Activated CD4-positive, alpha-beta T cell treated with anti-CD3 and anti-CD28 coated beads, Interleukin-2, amount 10 ng/mL, durations not matched to agents 24 days and 14 days (primary cell): Measurements from ENCODE around the gene MYADML2. TPM values are rescaled to one million over a fixed set of nuclear protein-coding genes. Genes with fewer than 3 reads are reported as not detected.
A peak's percentile ranks its signal among the peaks of the same experiment; 100 is the strongest.
"Not testable (repeated sequence)": the region's sequence is repeated elsewhere in the genome, so short reads cannot be mapped to it uniquely, and the experiment has no call there.

ENCODE experiments used
- DNase-seq: peaks from one replicate; pipeline ENCODE4 v3.0.0; 2022
- H3K27ac Mint-ChIP-seq: one replicate; pipeline ENCODE4 v1.8.0; 2022; ENCODE audit warnings: mild to moderate bottlenecking, mixed read lengths
- H3K27me3 Mint-ChIP-seq: one replicate; pipeline ENCODE4 v1.8.0; 2022; ENCODE audit warnings: mixed read lengths
- H3K36me3 Mint-ChIP-seq: one replicate; pipeline ENCODE4 v1.8.0; 2022; ENCODE audit warnings: low read depth, mild to moderate bottlenecking, mixed read lengths
- H3K4me1 Mint-ChIP-seq: one replicate; pipeline ENCODE4 v1.8.0; 2021; ENCODE audit warnings: mixed read lengths
- H3K4me3 Mint-ChIP-seq: one replicate; pipeline ENCODE4 v1.8.0; 2022; ENCODE audit warnings: mild to moderate bottlenecking, moderate library complexity, mixed read lengths
- H3K9me3 Mint-ChIP-seq: one replicate; pipeline ENCODE4 v1.8.0; 2021; ENCODE audit warnings: mixed read lengths
- intact Hi-C: fragments of 100-400 bp; cut with micrococcal nuclease; formaldehyde crosslinking; loops from one replicate; pipeline ENCODE4 v1.15.1; 2023
- total RNA-seq: library from RNA; stranded (reverse); gene quantifications from 2 replicates; pipeline ENCODE4 v1.2.3, GENCODE V29; 2022

The MYADML2 gene
- total RNA-seq, 1 donor from 2014 or later, result not detected

DNA sequence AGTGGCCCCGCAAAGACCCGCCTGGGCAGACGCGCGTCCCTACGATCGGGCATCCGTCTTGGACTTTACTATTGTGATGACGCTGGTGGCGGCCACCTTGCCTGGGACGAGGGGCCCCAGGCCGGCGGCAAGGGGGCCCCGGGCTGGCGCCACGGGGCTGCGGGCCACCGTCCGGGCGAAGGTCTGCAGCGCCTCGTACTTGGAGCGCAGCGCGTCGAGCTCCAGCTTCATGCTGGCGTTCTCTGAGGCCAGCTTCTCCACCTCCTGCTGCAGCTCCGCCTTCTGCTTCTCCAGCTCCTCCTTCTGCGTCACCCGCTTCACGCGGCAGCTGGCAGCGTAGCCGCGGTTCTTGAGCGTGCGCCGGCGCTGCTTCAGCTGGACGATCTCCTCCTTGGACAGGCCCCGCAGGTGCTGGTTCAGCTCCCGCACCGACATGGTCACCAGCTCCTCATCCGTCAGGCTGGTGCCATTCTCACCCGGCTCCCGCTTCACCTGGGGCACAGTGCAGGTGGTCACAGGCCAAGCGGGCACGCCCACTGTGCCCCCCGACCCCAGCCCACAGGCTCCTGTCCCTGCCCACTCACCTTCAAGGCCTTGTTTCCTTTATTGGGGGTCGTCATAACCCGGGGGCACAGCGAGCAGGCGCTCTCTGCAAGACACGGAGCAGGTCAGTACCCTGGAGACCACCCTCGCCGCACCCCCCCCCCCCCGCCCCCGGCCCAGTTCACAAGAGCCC is 24.3 kb downstream of the MYADML2 start:
- peaks cover 40% of the 10 kb centered on the region for H3K4me1 Mint-ChIP-seq
- intact Hi-C loops, result no loop called here
- H3K9me3 Mint-ChIP-seq, result no peaks in the 10 kb centered on the region
- H3K4me3 Mint-ChIP-seq, result no peak overlapping the region
- H3K36me3 Mint-ChIP-seq, result peaks cover 20% of the 10 kb centered on the region
- no peaks in the 10 kb centered on the region for H3K27me3 Mint-ChIP-seq
- DNase-seq, result no peak
- no peak overlapping the region for H3K27ac Mint-ChIP-seq

DNA sequence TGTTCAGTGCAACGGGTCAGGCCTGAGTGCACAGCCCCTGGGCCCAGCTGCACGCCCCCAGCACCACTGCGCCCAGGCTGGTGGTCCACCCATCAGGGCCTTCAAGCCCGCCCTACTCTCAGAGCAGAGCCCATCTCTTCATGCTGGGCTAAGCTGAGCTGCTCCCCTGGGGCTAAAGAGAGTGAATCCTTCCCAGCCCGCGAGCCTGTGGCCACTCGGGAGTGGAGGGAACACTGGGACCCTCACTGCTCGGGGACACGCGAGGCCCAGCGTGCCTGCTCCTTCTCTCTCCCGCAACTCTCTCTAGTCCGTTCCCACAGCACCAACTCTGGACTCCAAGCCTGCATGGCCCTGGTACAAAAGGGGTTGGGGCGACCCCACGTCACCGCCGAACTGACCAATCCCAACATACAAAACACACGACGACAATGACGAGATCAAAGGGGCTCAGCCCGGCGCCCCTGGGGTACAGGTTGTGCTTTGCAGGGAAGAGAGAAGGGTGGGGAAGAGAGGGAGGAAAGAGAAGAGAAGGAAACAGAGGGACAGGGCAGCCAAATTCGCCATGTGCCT is 25.0 kb downstream of the MYADML2 start:
- Mint-ChIP-seq H3K36me3 (peaks cover 21% of the 10 kb centered on the region), H3K4me1 (peaks cover 43% of the 10 kb centered on the region), H3K9me3 (no peaks in the 10 kb centered on the region), H3K27ac (no peak overlapping the region), H3K27me3 (no peaks in the 10 kb centered on the region), H3K4me3 (no peak overlapping the region)
- intact Hi-C loops, result no loop called here
- DNase-seq, result no peak

DNA sequence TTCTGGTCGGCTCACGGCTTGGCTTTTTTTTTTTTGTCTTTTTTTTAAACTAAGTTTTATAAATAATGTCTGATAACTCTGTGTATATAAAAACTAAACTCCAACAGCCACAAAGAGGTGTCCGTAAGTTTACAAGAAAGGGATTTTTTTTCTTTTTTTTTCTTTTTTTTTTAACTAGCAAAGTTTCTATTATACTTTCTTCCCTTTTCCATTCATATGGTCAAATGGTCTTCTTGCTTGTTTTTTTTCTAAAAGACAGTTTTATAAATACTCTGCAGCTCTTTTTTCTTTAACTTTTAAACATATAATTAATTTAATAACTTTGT is 25.5 kb downstream of the MYADML2 start:
- H3K36me3 Mint-ChIP-seq, result peaks cover 21% of the 10 kb centered on the region
- no peak overlapping the region for H3K4me3 Mint-ChIP-seq
- no peak overlapping the region for H3K27ac Mint-ChIP-seq
- H3K9me3 Mint-ChIP-seq, result no peaks in the 10 kb centered on the region
- no peak for DNase-seq
- no peaks in the 10 kb centered on the region for H3K27me3 Mint-ChIP-seq
- peaks cover 46% of the 10 kb centered on the region for H3K4me1 Mint-ChIP-seq
- intact Hi-C loops, result no loop called here

DNA sequence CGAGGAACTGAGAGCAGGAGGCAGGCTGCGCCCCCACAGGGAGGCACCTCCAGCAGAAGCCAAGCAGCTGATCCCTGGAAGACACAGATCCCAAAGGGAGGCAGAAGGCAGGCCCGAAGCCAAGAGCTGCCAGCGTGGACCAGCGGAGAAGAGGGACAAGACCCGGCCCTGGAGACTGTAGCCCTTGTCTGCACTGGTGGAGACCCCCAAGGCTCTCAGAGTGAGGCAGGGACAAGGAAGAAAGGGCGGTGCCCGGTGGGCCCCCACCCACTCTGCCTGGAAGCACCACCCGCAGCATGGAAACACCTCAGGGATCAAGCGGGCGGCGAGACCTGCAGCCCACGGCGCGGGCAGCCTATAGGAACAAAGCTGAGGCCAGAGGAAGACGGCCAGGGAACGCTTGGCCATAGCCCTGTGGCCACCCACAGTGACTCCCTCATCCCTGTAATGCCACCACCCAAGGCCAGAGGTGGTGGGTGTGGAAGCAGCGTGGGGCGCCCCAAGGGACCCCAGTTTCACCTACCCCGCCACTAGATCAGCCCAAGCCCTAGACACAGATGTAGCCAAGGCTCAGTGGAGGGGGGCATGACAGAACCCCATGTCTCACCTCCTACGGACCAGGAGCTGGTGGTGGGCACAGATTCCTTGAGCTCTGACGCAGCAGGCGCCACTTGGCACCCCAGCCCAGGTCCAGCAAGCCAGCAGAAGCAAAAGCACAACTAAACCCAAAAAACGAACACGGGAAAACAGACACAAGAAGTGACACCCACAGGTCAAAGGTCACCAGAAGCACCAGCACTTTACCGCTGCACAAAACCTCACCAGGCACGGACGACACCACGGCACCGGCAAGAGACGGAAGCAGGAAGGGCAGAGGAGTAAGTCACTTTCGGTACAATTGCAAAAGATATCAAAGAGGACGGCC is 26.2 kb downstream of the MYADML2 start:
- DNase-seq, result no peak
- peaks cover 44% of the 10 kb centered on the region for H3K4me1 Mint-ChIP-seq
- H3K4me3 Mint-ChIP-seq, result no peak overlapping the region
- intact Hi-C loops, result no loop called here
- H3K9me3 Mint-ChIP-seq, result no peaks in the 10 kb centered on the region
- H3K27me3 Mint-ChIP-seq, result no peaks in the 10 kb centered on the region
- H3K36me3 Mint-ChIP-seq, result peaks cover 25% of the 10 kb centered on the region
- H3K27ac Mint-ChIP-seq, result peak overlapping the region; percentile 47

DNA sequence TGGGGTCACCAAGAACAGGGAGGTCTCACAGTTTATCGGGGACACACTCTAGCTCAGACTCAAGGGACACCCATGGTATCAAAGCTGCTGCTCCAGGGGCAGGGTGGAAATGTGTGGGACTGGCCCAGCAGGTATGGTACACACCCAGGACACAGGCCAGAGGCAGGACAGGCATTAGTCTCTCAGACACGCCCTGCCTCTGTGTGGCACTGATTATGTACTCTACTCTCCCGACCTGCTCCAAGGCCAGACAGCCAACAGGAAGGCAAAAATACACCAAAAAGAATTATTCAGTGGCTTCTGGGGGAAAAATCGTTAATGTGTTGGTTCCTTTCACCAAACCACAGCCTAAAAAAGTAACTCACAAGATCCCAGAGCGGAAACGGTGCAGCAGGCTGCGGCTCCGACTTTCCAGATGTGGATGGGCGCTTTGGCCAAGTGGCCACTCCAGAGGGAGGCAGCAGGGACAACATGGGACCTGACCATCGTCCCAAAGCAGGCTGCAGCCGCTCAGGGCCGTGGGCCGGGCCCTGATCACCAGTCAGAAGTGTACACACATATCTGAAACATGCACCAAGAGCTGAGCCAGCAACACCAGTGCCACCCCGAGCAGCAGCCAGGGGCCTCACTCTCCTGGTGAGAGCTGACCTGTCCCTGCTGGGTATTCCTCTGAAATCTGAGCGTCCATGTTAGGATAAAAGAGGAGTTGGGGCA is 28.0 kb downstream of the MYADML2 start:
- intact Hi-C loops, result no loop called here
- H3K27me3 Mint-ChIP-seq, result no peaks in the 10 kb centered on the region
- DNase-seq, result no peak
- peaks cover 34% of the 10 kb centered on the region for H3K36me3 Mint-ChIP-seq
- no peaks in the 10 kb centered on the region for H3K9me3 Mint-ChIP-seq
- peak overlapping the region; percentile 48 for H3K27ac Mint-ChIP-seq
- H3K4me1 Mint-ChIP-seq, result peaks cover 37% of the 10 kb centered on the region
- no peak overlapping the region for H3K4me3 Mint-ChIP-seq

DNA sequence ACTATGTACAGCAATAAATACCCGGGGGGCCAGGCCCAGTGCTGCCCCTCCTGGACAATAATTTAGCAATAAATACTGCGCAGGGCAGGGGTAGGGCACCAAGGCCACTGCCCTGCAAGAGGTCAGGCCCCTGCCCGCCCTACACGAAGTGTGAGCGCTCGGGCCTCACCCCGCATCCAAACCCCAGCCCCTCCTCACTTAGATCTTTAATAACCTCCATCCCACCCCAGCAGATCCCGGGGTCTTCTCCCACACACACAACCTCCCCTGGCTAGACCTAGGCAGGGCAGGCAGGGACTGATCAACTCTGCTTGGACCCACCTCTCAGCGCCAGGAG is 28.7 kb downstream of the MYADML2 start:
- Mint-ChIP-seq H3K4me1 (peaks cover 34% of the 10 kb centered on the region), H3K4me3 (peak overlapping the region; percentile 86), H3K27ac (peak overlapping the region; percentile 80), H3K36me3 (peaks cover 38% of the 10 kb centered on the region)
- H3K9me3 Mint-ChIP-seq, intact Hi-C loops, DNase-seq, H3K27me3 Mint-ChIP-seq: not testable (repeated sequence)

DNA sequence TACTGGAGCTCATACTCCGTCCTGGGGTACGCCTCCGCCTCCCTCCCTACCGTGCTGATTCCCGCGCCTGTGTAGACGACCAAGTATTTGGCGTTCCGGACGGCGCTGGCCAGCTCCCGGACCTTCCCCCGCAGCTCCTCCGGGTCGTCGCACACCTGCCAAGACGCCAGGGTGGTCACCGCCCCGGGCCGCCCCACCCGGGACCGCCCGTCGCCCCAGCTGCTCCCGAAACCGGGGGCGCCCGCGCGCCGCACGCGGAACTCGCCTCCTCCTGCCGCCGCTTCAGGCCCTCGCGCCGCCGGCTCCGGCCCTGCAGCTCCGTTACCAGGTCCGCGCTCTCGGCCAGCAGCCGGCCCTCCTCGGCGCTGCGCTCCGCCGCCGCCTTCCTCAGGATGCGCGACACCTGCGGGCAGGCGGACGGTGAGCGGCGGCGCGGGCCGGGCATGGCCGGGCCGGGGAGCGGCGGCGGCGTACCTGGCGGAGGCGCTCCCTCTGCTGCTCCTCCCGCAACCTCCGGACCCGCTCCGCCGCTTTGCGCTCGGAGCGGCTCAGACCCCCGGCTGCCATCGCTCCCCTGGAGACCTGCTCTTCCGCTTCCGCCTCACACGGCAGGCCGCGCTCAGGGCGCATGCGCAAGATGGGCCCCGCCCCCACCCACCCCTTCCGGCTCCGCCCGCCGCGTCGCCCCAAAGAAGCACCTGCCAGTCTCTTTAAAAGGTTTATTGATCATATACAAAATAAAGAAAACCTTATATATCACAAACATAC is 29.3 kb downstream of the MYADML2 start, which contains the start of gene SIRT7:
TSS of gene SIRT7 (minus strand) at position 612 of the 768 bp plus-strand sequence. CDS start at position 567, 45 bp downstream.
- peak within 1 kb of the TSS; percentile 80 for H3K27ac Mint-ChIP-seq
- peak within 1 kb of the TSS; percentile 86 for H3K4me3 Mint-ChIP-seq
- no peaks in the 10 kb centered on the region for H3K9me3 Mint-ChIP-seq
- peak; percentile 93 for DNase-seq
- H3K4me1 Mint-ChIP-seq, result peaks cover 32% of the 10 kb centered on the region
- intact Hi-C loops, result no loop called here
- peaks cover 41% of the 10 kb centered on the region for H3K36me3 Mint-ChIP-seq
- H3K27me3 Mint-ChIP-seq, result no peaks in the 10 kb centered on the region

DNA sequence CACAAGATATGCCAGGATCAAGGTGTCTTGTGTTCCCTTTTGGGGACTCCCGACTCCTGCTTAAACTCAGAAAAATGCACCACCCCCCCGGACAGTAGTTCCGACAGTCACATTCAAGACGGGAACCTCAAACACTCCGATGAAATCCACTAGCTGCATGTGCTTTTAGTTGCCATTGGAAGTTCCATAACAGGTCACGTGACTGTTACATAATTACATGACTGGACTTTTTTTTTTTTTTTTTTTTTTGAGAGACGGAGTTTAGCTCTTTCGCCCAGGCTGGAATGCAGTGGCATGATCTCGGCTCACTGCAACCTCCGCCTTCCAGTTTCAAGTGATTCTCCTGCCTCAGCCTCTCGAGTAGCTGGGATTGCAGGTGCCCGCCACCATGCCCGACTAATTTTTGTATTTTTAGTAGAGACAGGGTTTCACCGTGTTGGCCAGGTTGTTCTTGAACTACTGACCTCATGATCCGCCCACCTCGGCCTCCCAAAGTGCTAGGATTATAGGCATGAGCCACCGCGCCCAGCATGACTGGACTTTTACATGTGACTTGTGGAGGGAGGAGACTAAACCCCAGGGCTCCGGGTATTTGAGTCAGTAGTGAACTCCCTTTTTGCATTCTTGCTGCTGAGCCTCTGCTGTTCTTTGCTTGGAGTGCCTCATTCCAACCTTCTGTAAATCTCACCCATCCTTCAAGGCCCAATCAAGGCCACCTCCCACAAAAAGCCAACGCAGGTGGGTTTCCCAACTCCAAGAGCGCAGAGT is 30.6 kb downstream of the MYADML2 start:
- Mint-ChIP-seq H3K27me3 (no peaks in the 10 kb centered on the region), H3K9me3 (no peaks in the 10 kb centered on the region), H3K4me1 (peaks cover 34% of the 10 kb centered on the region), H3K27ac (peak overlapping the region; percentile 66), H3K36me3 (peaks cover 50% of the 10 kb centered on the region), H3K4me3 (peak overlapping the region; percentile 86)
- intact Hi-C loops, result no loop called here
- DNase-seq, result no peak

DNA sequence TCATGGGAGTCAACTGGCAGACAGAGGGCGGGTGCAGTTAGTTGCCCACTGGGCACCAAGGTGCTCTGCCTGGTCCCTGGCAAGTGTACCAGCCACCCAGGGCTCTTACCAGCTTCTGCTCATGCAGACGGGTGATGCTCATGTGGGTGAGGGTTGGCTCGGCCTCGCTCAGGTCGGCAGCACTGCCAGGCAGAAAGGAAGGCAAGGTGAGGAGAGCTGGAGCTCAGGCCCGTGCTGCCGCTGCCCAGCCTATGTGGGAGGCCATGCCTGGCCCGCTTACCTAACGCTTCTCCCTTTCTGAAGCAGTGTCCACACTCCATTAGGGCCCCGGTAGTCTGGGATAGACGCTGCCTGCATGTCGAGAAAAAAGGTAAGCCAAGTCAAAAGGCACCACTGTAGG is 31.7 kb downstream of the MYADML2 start:
- DNase-seq, result no peak
- H3K4me1 Mint-ChIP-seq, result peaks cover 33% of the 10 kb centered on the region
- no peaks in the 10 kb centered on the region for H3K27me3 Mint-ChIP-seq
- H3K9me3 Mint-ChIP-seq, result no peaks in the 10 kb centered on the region
- H3K36me3 Mint-ChIP-seq, result peaks cover 46% of the 10 kb centered on the region
- H3K4me3 Mint-ChIP-seq, result no peak overlapping the region
- no peak overlapping the region for H3K27ac Mint-ChIP-seq
- intact Hi-C loops, result no loop called here

DNA sequence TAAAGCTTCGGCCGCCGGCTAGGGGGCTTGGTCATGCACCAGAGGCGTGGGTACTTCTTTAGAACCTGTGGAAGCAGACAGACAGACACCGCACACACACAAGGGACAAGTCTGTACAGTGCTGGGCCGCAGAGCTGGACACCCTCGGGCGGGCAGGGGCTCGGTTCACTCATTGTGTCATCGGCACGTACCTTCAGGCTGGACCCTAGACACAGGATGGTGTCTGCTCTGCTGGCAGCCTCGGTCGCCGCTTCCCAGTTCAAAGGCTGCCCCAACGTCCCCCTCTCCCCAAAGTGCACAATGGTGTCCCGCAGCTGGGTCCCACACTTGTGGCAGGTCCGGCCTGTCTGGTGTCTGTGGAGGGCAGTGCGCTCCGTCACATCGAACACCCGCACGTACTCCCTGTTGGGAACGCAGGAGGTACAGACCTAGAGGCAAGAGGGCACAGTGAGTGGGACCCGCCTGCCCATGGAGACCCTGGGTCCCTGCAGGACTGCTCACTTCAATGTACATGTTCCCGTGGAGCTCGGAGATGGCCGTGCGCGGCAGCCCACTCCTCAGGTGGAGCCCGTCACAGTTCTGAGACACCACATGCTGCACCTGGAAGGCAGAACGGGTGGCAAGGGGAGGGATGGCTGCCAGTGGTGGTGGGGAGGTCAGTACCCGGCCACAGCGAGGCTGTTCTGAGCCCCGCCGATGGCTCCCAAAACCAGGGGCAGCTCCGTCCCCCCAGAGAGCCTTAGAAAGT is 32.8 kb downstream of the MYADML2 start:
- H3K36me3 Mint-ChIP-seq, result peaks cover 39% of the 10 kb centered on the region
- no peaks in the 10 kb centered on the region for H3K27me3 Mint-ChIP-seq
- intact Hi-C loops, result no loop called here
- no peak overlapping the region for H3K4me3 Mint-ChIP-seq
- no peaks in the 10 kb centered on the region for H3K9me3 Mint-ChIP-seq
- no peak for DNase-seq
- no peak overlapping the region for H3K27ac Mint-ChIP-seq
- H3K4me1 Mint-ChIP-seq, result peaks cover 33% of the 10 kb centered on the region

DNA sequence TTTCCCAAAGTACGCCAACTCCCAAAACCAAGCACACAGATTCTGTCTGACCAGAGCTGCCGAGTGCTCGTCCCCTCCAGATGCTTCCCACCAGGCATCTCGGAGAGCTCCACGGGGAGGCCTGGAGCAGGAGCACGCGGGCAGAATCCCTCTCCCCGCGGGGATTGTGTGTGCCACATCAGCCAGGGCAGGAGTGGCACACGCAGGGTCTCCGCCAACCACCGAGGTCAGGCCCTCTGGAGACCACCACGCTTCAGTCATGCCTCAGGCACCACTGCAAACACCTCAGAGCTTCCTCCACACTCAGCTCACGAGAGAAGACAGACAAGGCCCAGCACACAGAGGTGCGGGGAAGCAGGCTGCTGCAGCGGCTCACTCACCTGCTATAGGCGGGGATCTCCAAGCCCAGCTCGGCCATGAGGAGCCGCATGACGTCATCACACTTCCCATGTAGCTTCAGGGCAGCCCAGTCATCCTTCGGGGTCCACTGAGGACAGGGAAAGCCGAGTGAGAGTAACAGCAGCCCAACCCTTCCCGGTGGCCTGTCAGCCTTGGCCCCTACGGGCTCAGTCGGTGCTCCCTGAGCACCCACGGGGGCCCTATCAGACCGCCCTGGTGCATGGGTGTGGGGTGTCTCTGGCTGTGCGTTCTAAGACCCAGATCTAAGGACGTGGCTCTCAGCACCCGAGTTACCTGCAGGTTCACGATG is 33.5 kb downstream of the MYADML2 start:
- Mint-ChIP-seq H3K4me1 (peaks cover 25% of the 10 kb centered on the region), H3K4me3 (no peak overlapping the region), H3K27me3 (no peaks in the 10 kb centered on the region), H3K36me3 (peaks cover 37% of the 10 kb centered on the region), H3K9me3 (no peaks in the 10 kb centered on the region), H3K27ac (no peak overlapping the region)
- intact Hi-C loops, result no loop called here
- no peak for DNase-seq
